NCI-H510A treated with DMSO at 0.1 percent for 48 hours (cell line): Measurements from ENCODE around the gene SEMA4D.

Experiments
- DNase-seq: peaks from one replicate; lab custom pipeline; 2025; lab: John Stamatoyannopoulos, UW

Gene SEMA4D

GRCh38 chr9:89502038-89502601, 4.2 kb upstream of the SEMA4D start:
- no peak for DNase-seq

- DNase-seq: no peak
These were observed 3.5 kb upstream of the SEMA4D start for GRCh38 chr9:89501311-89501898.

GRCh38 chr9:89500008-89500407, 2.1 kb upstream of the SEMA4D start:
- no peak for DNase-seq

GRCh38 chr9:89498852-89499480, 1.1 kb upstream of the SEMA4D start:
- no peak for DNase-seq

GRCh38 chr9:89497257-89497963, 503 bp downstream of the SEMA4D start:
- DNase-seq: no peak

- no peak for DNase-seq
These were observed 1.2 kb downstream of the SEMA4D start for GRCh38 chr9:89496645-89497256.

DNA sequence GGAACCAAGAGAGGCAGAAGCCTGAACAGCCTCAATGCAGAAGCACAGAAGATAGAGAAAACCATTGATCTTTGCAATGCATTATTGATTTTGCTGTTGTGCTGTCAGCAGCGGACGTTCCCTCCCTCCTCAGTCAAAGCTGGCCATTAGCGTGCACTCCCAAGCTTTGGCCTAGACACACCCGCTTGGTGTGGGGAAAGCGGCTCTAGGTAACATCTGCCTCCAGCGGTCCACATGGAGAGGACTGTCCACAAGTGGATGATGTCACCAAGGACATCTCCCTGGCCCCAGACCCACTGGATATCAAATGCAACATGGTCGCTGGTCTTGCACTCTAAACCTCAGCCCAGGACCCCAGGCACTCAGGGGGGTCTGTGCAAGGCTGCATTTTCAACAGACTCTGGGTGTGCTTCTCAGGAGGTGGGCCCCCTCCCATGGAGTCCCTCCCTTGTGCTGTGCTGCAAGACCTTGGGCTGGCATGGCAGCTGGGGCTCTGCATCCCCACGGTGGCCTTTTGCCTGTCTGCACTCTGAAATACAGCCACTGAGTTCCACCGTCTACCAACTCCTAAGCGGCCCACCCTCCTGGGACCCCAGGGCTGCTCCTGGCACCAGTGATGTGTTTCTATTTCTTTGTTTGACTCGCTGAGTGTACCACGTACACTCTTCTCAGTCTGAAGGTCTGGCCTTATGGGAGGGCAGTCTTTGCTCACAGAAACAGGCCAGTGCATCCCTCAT, 1.9 kb downstream of the SEMA4D start:
- DNase-seq: peak; percentile 43

GRCh38 chr9:89494199-89494598, 3.7 kb downstream of the SEMA4D start:
- no peak for DNase-seq

DNA sequence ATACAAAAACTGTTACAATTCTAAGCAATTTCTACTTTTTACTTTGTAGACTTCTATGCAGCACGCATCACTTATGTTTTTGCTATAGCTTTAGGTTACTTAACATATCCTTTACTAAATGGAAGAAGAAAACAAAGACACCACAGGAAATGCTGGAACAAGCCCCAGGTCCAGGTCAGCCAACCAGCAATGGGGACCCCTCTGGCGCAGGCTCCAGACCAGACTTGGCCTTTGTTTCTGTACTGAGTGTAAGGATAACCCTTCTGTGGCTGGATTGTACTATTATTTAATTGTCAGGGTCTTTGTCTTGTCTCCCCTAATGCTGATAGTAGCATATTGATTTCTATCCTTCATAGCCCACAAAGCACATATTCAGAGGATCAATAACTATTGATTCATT, 4.2 kb downstream of the SEMA4D start:
- no peak for DNase-seq

GRCh38 chr9:89493181-89493580, 4.7 kb downstream of the SEMA4D start:
- no peak for DNase-seq

- DNase-seq: no peak
These were observed 5.3 kb downstream of the SEMA4D start for GRCh38 chr9:89492586-89492985.

DNA sequence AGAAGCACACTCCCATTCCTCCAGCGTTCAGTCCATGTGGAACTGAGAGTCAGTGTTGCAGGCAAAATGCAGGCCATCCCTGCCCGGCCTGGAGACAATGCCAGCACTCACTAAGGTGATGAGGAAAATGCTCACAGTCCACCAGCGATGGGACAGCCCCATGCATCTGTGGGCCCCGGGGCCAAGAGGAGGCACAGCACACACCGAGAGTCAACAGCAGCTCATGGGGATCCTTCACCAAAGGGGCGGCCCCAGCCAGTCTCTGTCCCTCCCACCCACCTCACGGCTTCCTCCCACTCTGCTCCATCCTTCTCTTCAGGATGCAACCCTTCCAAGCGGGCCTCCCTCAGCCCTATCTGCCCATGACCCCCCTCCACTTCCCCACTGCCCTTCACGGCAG, 6.2 kb downstream of the SEMA4D start:
- no peak for DNase-seq

DNA sequence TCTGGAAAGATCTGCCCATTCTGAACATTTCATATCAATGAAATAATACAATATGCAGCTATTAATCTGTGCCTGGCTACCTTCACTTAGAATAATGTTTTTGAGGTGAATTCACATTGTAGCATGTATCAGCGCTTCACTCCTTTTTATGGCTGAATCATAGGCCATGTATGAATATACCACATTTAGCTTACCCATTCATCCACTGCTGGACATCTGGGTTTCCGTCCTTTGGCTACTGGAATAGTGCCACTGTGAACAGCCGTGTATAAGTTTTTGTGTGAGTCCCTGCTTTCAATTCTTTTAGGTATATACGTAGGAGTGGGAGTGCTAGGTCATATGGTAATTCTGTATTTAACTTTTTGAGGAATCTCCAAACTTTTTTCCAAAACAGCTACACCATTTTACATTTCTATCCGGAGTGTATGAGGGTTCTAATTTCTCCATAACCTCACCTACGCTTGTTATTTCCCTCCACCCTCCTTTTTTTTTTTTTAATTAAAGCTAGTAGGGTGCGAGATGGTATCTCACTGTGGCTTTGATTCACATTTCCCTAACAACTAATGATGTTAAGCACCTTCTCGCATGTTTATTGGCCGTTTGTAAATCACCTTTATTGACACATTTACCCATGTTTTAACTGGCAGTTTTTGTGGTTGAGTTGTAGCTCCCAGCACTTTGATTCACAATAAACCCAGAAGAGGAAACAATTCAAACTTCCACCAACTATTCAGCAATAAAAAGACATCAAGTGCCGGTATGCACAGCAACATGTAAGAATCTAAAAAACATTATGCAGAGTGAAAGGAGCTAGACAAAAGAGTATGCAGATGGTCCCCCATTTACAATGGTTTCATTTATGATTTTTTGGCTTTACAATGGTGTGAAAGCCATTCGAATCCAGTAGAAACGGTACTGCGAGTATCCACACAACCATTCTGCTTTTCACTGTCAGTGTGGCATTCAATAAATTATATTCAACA, 8.1 kb downstream of the SEMA4D start:
- no peak for DNase-seq

GRCh38 chr9:89488936-89489335, 9.0 kb downstream of the SEMA4D start:
- no peak for DNase-seq

DNA sequence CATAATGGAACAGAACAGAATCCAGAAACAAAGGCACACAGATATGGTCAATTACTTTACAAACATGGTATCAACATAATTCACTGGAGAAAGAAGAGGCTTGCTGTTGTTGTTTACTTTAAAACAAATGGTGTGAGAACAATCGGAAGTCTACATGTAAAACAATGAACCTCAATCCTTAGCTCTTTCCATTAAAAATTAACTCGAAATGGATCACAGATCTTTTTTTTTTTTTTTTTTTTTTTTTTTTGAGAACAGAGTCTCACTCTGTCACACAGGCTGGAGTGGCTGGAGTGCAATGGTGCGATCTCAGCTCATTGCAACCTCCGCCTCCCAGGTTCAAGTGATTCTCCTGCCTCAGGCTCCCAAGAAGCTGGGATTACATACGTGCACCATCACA, 9.8 kb downstream of the SEMA4D start:
- DNase-seq: no peak

GRCh38 chr9:89486681-89487080, 11.2 kb downstream of the SEMA4D start:
- DNase-seq: no peak

DNA sequence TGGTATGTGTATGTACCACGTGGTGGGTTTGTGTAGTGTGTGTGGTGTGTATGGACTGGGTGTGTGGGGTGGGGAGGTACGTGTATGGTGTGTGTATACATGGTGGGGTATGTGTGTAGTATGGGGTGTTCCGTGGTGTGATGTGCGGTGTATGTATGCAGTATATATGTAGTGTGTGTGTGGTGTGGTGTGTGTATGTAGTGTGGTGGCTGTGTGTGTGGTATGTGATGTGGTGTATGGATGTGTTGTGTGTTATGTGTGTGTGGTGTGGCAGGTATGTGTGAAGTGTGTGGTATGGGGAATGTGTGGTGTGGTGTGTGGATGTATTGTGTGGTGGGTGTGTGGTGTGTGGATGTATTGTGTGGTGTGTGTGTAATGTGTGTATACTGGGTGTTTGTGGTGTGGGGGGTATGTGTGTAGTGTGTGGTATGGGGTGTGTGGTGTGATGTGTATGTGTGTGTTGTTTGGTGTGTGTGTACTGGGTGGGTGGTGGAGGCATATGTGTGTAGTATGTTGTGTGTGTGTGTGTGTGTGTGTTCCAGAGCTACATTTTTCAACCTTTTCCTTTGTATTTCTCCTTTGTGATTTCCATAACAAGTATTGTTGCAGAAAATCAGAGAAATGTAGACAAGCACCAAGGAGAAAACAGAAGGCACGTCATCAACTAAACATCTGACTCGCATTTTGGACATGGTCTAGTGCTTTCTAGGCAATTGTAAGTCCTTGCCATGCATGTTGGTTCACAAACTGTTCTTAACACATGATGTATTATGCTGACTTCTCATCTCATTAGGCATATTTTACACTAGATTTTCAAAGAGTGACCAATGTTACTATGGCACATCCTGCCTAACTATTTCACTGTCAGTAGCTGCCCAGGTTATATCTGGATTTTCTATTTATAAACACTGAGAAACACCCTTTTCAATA, 13.2 kb downstream of the SEMA4D start:
- no peak for DNase-seq

- no peak for DNase-seq
These were observed 14.1 kb downstream of the SEMA4D start for GRCh38 chr9:89483592-89484474.

GRCh38 chr9:89482901-89483361, 15.0 kb downstream of the SEMA4D start:
- DNase-seq: no peak
